Germinal center (tissue), 1 donor: ENCODE results near the gene BCAS3.

Experiments
- DNase-seq: peaks from one replicate; pipeline ENCODE4 v3.0.0; 2012; ENCODE audit warnings: mixed read lengths, low spot score

BCAS3 gene

DNA sequence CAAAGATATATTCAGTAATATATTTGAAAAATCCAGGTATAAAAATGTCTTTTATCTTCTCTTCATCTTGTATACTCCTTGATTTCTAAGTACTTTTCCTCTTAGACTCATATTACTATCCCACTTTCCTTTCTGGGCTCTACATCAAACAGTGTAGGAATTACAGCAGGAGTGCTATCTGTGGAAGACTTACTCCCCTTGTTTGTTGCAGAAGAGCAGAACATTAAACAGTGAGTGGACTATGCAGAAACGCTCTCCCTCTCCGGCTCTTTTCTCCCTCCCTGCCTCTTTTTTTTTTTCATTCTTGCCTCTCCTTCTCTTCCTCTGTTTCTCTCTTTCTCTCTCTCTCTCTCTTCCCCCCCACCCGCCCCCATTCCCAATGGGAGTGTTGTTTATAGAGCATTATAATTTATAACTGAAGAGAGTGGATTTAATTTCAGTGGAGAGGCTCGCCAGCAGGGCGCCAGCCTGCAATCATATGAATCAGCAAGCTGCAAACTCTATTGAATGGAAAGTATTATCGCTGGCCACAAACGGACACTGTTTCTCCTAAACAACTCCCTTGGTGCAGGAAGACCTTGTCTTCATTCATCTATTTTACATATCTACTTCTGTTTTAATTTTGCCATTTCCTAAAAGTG is 479.7 kb downstream of the BCAS3 start:
- no peak for DNase-seq

GRCh38 chr17:61158376-61158775 is 480.7 kb downstream of the BCAS3 start:
- no peak for DNase-seq

- no peak for DNase-seq
These were observed 481.7 kb downstream of the BCAS3 start for GRCh38 chr17:61159221-61159814.

- no peak for DNase-seq
These were observed 482.6 kb downstream of the BCAS3 start for GRCh38 chr17:61160204-61160603.

- no peak for DNase-seq
These were observed 483.3 kb downstream of the BCAS3 start for GRCh38 chr17:61160789-61161445.

- DNase-seq, result no peak
These were observed 484.0 kb downstream of the BCAS3 start for GRCh38 chr17:61161615-61162134.

GRCh38 chr17:61164517-61164916 is 486.9 kb downstream of the BCAS3 start:
- DNase-seq, result no peak

GRCh38 chr17:61167075-61167474 is 489.4 kb downstream of the BCAS3 start:
- DNase-seq, result no peak

GRCh38 chr17:61168506-61168905 is 490.9 kb downstream of the BCAS3 start:
- no peak for DNase-seq

DNA sequence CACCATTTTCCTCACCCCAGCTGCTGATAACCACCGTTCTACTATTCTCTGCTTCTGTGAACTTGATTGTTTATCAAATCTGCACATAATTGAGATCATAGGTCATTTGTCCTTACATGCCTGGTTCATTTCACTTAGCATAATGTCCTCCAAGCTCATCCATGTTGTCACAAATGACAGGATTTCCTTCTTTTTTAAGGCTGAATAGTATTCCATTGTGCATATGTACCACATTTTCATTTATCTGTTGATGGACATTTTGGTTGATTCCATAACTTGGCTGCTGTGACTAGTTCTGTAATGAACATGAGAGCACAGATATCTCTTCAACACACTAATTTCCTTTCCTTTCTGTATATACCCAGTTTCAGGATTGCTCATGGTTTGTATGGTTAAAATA is 496.7 kb downstream of the BCAS3 start:
- DNase-seq, result no peak

- no peak for DNase-seq
These were observed 497.9 kb downstream of the BCAS3 start for GRCh38 chr17:61175298-61176142.

- DNase-seq, result no peak
These were observed 499.7 kb downstream of the BCAS3 start for GRCh38 chr17:61177351-61177750.

- DNase-seq, result no peak
These were observed 500.6 kb downstream of the BCAS3 start for GRCh38 chr17:61178284-61178683.

- no peak for DNase-seq
These were observed 501.7 kb downstream of the BCAS3 start for GRCh38 chr17:61179380-61179806.

GRCh38 chr17:61183793-61184192 is 506.1 kb downstream of the BCAS3 start:
- no peak for DNase-seq

GRCh38 chr17:61185385-61185784 is 507.7 kb downstream of the BCAS3 start:
- no peak for DNase-seq

DNA sequence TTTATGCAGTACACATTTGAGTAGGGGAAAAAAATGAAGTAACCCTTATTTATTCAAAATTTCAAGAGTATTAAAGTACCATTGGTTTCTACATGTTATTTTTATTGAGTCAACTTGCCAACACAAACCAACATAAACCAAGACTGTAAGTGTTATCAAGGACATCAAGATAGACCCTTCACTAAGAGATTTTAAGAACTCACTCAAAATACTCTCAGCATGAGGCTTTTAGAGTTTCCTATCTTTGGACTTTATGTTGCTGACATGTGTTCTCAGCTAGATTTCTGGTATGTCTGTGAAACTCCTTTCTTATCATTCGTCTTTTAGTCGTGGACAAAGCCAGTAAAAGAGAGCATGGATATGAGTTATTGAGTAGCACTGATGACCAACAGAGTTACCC is 509.4 kb downstream of the BCAS3 start:
- no peak for DNase-seq

DNA sequence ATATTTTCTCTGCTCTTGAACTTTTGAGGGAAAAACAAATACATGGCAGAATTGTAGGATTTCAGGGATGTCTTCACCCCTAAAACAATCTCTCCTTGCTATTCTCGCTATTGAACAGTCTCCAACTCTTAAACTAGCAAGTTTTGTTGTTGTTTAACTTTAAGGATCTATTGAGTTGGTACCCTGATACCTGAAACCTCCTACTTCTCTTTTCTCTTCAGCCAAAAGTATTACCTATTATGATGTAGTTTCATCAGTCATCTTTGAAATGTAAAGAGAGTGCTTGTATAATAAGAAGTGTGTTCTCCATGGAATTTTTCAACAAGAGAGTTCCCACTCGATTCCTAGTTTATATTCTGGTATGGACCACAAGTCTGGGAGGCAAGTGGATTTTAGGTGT is 510.4 kb downstream of the BCAS3 start:
- no peak for DNase-seq

DNA sequence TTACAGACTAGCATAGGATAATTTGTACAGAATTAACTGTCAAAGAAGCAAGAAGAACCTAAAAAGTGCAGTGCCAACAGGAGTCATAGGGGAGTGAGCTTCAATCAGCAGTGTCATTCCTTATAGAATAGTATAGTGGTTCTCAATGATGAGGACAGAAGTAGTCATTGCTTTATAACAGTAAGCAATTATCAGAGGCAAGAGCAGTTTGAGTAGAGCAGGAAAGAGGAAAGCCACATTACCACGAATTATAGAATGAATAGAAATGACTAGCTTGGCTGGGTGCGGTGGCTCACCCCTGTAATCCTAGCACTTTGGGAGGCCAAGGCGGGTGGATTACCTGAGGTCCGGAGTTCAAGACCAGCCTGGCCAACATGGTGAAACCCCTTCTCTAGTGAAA is 512.3 kb downstream of the BCAS3 start:
- no peak for DNase-seq

GRCh38 chr17:61196302-61196704 is 518.7 kb downstream of the BCAS3 start:
- no peak for DNase-seq

GRCh38 chr17:61196799-61197198 is 519.1 kb downstream of the BCAS3 start:
- no peak for DNase-seq
